Activated naive CD4-positive, alpha-beta T cell treated with anti-CD3 and anti-CD28 coated beads for 36 hours (primary cell): ENCODE results near the gene GPR37. TPM values are rescaled to one million over a fixed set of nuclear protein-coding genes. Genes with fewer than 3 reads are reported as not detected.

Experiments used
- CTCF ChIA-PET: fragments of 350-600 bp; sonication (Branson Sonifier 250); formaldehyde crosslinking; loops from one replicate; lab custom pipeline; 2021; ENCODE audit warnings: antibody characterized with exemption; lab: Charles Lee
- DNase-seq: peaks from one replicate; pipeline ENCODE4 v3.0.0-alpha.2; 2020
- H3K27ac Mint-ChIP-seq: one replicate; pipeline ENCODE4 v1.8.0; 2021; ENCODE audit warnings: mild to moderate bottlenecking, mixed read lengths
- H3K27me3 Mint-ChIP-seq: one replicate; pipeline ENCODE4 v1.8.0; 2021; ENCODE audit warnings: low read depth, mixed read lengths
- H3K36me3 Mint-ChIP-seq: one replicate; pipeline ENCODE4 v1.8.0; 2021; ENCODE audit warnings: low read depth, mixed read lengths
- H3K4me1 Mint-ChIP-seq: one replicate; pipeline ENCODE4 v1.8.0; 2021; ENCODE audit warnings: low read depth, mixed read lengths
- H3K4me3 Mint-ChIP-seq: one replicate; pipeline ENCODE4 v1.8.0; 2021; ENCODE audit warnings: mild to moderate bottlenecking, moderate library complexity, mixed read lengths
- H3K9me3 Mint-ChIP-seq: one replicate; pipeline ENCODE4 v1.8.0; 2021; ENCODE audit warnings: mixed read lengths
- intact Hi-C: fragments of 100-400 bp; cut with micrococcal nuclease; formaldehyde crosslinking; loops from one replicate; pipeline ENCODE4 v1.15.1; 2023
- total RNA-seq, 2 experiments: library from RNA; stranded (reverse); gene quantifications; one replicate each; pipeline ENCODE4 v1.2.3, GENCODE V29; 2021

GPR37 gene
- total RNA-seq, 2 experiments from 2014 or later = not detected

DNA sequence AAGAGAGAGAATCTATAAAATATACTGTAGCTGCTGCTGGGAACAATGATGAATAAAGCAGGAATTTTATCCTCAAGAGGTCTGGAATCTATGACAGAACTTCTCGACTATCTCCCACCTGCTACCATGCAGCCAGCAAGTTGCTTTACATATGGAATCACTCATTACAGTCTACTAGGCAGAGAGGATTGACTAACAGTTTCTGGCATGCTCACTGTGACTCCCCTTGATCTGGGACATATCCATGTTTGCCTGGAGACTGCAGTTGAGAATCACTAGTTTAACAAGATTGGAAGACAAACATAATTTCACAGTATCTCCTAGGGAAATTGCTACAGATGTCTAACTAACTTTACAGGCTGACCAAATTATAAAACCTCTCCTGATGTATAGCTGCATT is 13.3 kb downstream of the GPR37 start:
- H3K27ac Mint-ChIP-seq = no peak overlapping the region
- intact Hi-C loops = no loop called here
- CTCF ChIA-PET = no interaction called here
- H3K36me3 Mint-ChIP-seq = no peaks in the 10 kb centered on the region
- no peak for DNase-seq
- peaks cover 11% of the 10 kb centered on the region for H3K27me3 Mint-ChIP-seq
- no peak overlapping the region for H3K4me3 Mint-ChIP-seq
- no peaks in the 10 kb centered on the region for H3K9me3 Mint-ChIP-seq
- H3K4me1 Mint-ChIP-seq = no peaks in the 10 kb centered on the region

DNA sequence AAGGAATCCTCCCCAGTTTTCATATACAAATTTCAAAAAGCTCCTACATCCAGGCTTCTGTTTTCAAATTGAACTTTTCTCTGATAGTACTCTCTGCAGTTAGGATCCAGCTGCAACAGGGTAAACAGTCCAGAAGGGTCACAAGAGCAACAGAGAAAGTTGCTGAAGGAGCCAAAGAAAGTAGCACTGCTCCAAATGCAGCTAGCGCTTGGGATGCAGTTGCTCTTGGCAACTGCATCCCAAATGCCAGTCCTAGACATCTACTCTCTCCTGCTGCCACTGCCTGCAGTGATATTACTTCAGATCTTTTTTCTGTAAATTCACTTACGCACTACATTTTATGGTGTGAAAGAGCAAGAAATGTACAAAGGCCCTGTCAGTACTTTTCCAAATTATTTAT is 14.6 kb downstream of the GPR37 start:
- Mint-ChIP-seq H3K27ac (no peak overlapping the region), H3K36me3 (no peaks in the 10 kb centered on the region), H3K4me3 (no peak overlapping the region), H3K27me3 (peaks cover 7% of the 10 kb centered on the region), H3K9me3 (no peaks in the 10 kb centered on the region), H3K4me1 (no peaks in the 10 kb centered on the region)
- intact Hi-C loops = no loop called here
- CTCF ChIA-PET = no interaction called here
- no peak for DNase-seq

DNA sequence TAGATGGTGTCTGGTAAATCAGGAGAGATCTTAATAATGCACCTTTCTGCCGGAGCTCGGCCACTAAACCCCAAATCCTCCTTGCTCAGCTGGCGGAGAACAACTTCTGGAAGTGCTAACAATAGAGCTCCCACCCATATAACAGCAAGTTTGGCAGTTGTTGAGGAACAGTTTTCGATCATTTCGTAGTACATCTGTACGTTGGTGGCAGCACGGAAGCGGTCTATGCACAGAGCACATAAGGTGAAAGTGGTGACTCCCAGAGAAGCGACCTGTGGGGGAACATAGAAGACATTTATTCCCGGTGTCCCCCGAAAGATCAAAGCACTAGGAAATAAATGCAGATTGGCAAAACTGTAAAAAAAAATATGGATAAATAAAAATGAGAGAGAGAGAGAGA is 18.5 kb downstream of the GPR37 start:
- CTCF ChIA-PET = no interaction called here
- no peak for DNase-seq
- intact Hi-C loops = no loop called here
- Mint-ChIP-seq H3K4me1 (no peaks in the 10 kb centered on the region), H3K27ac (no peak overlapping the region), H3K27me3 (peaks cover 10% of the 10 kb centered on the region), H3K4me3 (no peak overlapping the region), H3K9me3 (no peaks in the 10 kb centered on the region), H3K36me3 (no peaks in the 10 kb centered on the region)

DNA sequence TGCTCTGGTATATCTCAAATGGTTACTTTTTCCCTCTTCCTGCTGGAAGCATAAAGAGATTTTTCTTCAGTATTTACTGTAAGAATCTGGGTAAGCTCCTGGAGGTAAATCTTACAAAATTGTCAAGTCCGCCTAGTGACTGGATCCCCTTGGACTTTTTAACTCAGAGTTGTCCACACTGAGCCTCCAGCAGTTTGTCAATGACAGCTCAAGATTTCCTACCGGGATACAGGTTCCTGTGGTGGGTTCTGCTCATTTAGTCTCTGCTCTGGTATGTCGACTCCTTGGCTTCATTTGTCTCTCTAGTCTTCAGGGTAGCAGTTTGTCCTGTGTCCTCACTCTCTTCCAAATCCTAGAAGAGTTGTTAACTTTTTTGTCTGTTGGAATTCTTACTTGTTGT is 27.0 kb downstream of the GPR37 start:
- DNase-seq = no peak
- Mint-ChIP-seq H3K9me3 (no peaks in the 10 kb centered on the region), H3K4me3 (no peak overlapping the region), H3K27me3 (peaks cover 4% of the 10 kb centered on the region), H3K27ac (no peak overlapping the region), H3K4me1 (no peaks in the 10 kb centered on the region), H3K36me3 (no peaks in the 10 kb centered on the region)
- CTCF ChIA-PET = no interaction called here
- intact Hi-C loops = no loop called here

DNA sequence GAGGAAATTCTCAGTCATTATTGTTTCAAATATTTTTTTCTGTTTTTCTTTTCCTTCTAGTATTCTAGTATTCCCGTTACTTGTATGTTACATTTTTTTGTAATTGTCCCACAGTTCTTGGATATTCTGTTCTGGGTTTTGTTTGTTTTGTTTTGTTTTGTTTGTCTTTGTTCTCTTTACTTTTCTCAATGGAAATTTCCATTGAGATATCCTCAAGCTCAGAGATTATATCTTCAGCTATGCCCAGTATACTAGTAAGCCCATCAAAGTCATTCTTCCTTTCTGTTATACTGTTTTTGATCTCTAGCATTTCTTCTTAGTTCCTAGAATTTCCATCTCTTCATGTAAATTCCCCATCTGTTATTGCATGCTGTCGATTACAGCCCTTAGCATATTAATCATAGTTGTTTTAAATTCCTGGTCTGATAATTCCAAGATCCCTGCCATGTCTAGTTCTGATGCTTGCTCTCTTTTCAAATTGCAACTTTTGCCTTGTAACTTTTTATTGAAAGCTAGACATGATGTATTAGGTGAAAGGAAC is 27.8 kb downstream of the GPR37 start:
- H3K4me1 Mint-ChIP-seq = no peaks in the 10 kb centered on the region
- DNase-seq = no peak
- H3K27ac Mint-ChIP-seq = no peak overlapping the region
- H3K36me3 Mint-ChIP-seq = no peaks in the 10 kb centered on the region
- H3K27me3 Mint-ChIP-seq = peaks cover 4% of the 10 kb centered on the region
- H3K4me3 Mint-ChIP-seq = no peak overlapping the region
- no peaks in the 10 kb centered on the region for H3K9me3 Mint-ChIP-seq
- CTCF ChIA-PET = no interaction called here
- intact Hi-C loops = no loop called here

DNA sequence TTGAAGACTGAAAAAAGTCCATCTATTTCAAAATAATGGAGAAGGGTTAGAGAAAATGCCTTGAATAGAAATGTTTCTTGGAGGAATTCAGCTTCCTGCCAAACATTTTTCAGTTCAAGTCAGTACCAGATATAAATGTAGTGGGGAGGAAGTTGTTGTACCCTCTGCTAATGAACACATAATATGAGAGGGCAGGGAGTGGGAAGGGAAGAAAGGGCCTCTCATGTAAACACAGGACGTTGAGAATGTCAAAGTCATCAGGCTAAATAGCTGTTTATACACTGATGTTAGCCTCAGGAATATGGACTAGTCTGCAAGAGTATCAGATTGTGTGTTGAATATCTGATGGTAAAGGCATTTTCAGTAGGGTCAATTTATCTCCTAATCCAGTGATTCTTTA is 37.0 kb downstream of the GPR37 start:
- Mint-ChIP-seq H3K27me3 (no peaks in the 10 kb centered on the region), H3K4me3 (no peak overlapping the region), H3K27ac (no peak overlapping the region), H3K4me1 (no peaks in the 10 kb centered on the region), H3K36me3 (no peaks in the 10 kb centered on the region), H3K9me3 (no peaks in the 10 kb centered on the region)
- DNase-seq = no peak
- CTCF ChIA-PET = no interaction called here
- intact Hi-C loops = no loop called here

DNA sequence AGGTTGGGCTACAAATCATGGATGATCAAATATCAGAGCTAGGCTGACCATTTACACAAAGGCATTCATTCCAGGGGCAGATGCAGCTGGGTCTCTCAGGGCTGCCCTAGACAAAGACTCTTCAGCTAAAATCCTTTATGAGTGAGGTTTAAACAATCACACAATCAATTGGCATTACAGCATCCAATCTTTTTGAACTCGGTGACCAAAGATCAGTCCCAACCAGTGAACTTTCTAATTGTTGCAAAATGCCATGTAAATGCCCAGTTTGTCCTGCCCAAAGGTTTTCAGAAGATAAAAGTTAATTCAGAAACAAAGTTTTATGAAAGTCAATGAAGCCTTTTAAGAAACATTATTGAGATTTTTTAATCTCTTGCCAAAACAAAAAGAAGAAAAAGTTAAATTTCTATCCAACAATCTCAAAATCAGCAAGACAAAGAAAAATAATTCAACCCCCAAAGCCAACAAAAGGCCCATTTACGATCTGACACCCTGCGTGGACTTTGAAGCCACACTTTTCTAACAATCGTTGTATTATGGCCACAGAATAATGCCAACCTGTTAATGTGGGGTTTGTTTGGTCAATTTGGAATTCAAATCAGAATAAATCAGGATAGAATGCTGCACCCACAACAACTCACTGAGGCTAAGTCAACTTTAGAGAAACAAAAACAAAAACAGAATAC is 40.9 kb downstream of the GPR37 start:
- CTCF ChIA-PET = no interaction called here
- DNase-seq = no peak
- no peak overlapping the region for H3K4me3 Mint-ChIP-seq
- intact Hi-C loops = no loop called here
- H3K27me3 Mint-ChIP-seq = no peaks in the 10 kb centered on the region
- no peaks in the 10 kb centered on the region for H3K36me3 Mint-ChIP-seq
- no peaks in the 10 kb centered on the region for H3K9me3 Mint-ChIP-seq
- H3K27ac Mint-ChIP-seq = no peak overlapping the region
- H3K4me1 Mint-ChIP-seq = no peaks in the 10 kb centered on the region

DNA sequence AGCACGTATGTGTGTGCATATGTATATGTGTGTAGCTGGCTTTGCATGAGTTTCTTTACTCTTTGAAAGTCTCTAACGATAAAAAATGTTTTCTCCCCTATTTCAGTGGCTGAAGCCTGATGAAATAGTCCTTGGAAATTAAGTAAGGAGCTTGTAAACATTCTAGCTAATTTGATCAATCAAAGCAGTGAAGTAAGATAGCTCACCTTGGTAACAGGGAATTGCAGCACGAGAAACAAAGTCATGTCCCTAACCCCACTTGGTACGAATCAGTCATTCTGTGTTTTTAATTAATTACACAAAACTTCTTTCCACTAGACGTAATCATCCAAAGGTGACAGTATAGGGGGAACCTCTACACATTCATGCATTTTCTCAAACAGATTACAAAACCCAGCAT is 41.5 kb downstream of the GPR37 start:
- intact Hi-C loops = no loop called here
- H3K4me1 Mint-ChIP-seq = no peaks in the 10 kb centered on the region
- H3K27me3 Mint-ChIP-seq = no peaks in the 10 kb centered on the region
- no peaks in the 10 kb centered on the region for H3K9me3 Mint-ChIP-seq
- no peak overlapping the region for H3K4me3 Mint-ChIP-seq
- no peak for DNase-seq
- H3K27ac Mint-ChIP-seq = no peak overlapping the region
- no peaks in the 10 kb centered on the region for H3K36me3 Mint-ChIP-seq
- CTCF ChIA-PET = no interaction called here

DNA sequence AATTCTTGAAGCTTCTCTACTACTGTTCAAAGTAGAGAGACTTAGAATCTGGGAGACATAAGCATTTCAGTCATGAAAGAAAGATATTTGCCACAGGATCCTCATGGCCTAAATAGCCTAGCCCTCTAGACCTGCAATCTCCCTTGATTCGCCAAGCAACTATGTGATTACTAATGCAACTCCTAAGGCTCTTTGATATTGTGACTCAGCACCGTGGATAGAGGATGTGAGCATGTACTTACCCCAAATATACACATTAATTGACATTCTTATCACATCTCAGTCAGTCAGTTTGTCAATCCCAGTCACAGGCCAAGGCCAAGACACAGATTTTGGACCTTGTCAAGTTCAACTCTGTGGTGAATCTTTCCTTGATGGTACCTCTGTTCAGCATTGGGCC is 42.6 kb downstream of the GPR37 start:
- no peak for DNase-seq
- H3K36me3 Mint-ChIP-seq = no peaks in the 10 kb centered on the region
- no peaks in the 10 kb centered on the region for H3K27me3 Mint-ChIP-seq
- no peak overlapping the region for H3K4me3 Mint-ChIP-seq
- CTCF ChIA-PET = no interaction called here
- no peak overlapping the region for H3K27ac Mint-ChIP-seq
- intact Hi-C loops = no loop called here
- H3K9me3 Mint-ChIP-seq = no peaks in the 10 kb centered on the region
- no peaks in the 10 kb centered on the region for H3K4me1 Mint-ChIP-seq

DNA sequence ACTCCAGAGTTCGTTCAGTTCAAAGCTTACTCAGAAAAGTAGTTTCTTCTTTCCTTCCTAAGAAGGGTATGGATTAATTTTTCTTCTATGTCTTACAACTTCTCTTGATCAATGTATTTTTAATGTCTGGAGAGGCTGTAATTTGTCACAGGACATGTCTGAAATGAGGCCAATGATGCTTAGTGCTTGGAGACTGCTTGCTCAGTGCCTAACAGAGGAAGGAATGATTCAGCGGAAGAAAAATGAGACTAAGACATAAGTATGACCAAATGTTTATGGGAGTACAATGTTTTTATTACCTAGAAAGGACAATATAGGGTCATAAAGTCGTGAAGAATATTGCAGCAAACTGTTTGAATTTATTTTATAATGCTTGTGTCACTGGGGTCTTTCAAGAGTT is 43.3 kb downstream of the GPR37 start:
- no peak overlapping the region for H3K27ac Mint-ChIP-seq
- no peak overlapping the region for H3K4me3 Mint-ChIP-seq
- no peak for DNase-seq
- H3K27me3 Mint-ChIP-seq = no peaks in the 10 kb centered on the region
- no peaks in the 10 kb centered on the region for H3K9me3 Mint-ChIP-seq
- H3K4me1 Mint-ChIP-seq = no peaks in the 10 kb centered on the region
- CTCF ChIA-PET = no interaction called here
- no peaks in the 10 kb centered on the region for H3K36me3 Mint-ChIP-seq
- intact Hi-C loops = no loop called here

DNA sequence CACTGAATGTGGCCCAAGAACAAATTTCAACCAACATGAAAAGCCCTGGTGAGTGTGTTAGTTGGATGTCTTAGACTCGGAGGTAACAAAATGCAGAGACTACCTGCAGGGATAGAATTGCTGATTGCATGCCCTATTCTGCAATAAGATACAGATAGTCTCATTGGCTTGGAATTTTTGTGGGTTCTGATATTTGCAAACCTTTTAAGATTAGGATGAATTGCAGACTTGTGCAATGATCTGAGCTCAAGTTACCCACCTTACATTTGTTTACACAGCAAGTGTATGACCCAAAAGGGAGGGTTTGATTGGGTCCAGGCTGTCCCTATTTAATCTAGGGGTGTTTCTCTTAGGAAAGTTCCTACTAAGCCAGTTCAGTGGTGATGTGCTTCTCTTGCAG is 45.4 kb downstream of the GPR37 start:
- CTCF ChIA-PET = no interaction called here
- Mint-ChIP-seq H3K9me3 (peaks cover 6% of the 10 kb centered on the region), H3K27ac (no peak overlapping the region), H3K4me1 (no peaks in the 10 kb centered on the region), H3K27me3 (no peaks in the 10 kb centered on the region), H3K36me3 (peaks cover 1% of the 10 kb centered on the region), H3K4me3 (no peak overlapping the region)
- DNase-seq = no peak
- intact Hi-C loops = no loop called here

DNA sequence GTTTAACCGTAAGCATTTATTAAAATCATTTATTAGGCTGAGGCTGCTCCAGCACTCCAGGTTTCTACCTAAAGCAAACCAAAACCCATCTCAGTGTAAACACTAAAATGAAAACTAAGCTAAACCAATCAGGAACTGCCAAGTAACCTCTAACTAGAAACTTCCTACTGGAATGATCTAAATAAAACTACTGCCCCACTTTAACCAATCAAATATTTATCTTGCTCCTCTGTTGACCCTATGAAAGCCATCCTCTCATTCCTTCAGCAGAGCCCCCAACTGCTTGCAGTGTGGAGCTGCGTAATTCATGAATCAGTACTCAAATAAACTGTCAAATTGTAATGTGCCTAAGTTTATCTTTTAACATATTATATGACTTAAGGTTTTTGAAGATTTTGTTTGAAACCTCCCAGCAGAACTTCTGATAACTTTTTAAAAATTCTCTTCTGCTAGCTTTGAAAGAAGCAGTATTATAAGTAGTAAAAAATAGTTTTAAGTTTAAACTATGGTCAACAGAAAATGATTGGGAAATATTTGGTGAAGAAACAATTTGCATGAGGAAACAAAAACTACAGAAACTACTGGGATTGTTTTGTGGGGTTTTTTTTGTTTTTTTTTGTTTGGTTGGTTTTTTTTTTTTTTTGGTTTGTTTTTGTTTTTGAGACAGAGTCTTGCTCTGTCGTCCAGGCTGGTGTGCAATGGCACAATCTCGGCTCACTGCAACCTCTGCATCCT is 47.4 kb downstream of the GPR37 start:
- Mint-ChIP-seq H3K4me3 (no peak overlapping the region), H3K4me1 (no peaks in the 10 kb centered on the region), H3K27ac (no peak overlapping the region), H3K9me3 (peaks cover 6% of the 10 kb centered on the region), H3K36me3 (peaks cover 1% of the 10 kb centered on the region), H3K27me3 (peaks cover under 1% of the 10 kb centered on the region)
- CTCF ChIA-PET = no interaction called here
- DNase-seq = no peak
- intact Hi-C loops = no loop called here

DNA sequence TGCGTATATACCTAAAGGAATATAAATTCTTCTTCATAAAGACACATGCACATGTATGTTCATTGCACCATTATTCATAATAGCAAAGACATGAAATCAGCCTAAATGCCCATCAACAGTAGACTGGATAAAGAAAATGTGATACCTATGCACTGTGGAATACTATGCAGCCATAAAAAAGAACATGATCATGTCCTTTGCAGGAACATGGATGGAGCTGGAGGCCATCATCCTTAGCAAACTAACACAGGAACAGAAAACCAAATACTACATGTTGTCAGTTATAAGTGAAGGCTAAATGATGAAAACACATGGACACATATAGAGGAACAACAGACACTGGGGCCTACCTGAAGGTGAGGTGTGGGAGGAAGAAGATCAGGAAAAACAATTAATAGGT is 48.7 kb downstream of the GPR37 start:
- Mint-ChIP-seq H3K9me3 (peaks cover 6% of the 10 kb centered on the region), H3K27me3 (peaks cover 5% of the 10 kb centered on the region), H3K36me3 (peaks cover 1% of the 10 kb centered on the region), H3K4me3 (no peak overlapping the region), H3K4me1 (no peaks in the 10 kb centered on the region), H3K27ac (no peak overlapping the region)
- intact Hi-C loops = no loop called here
- DNase-seq = no peak
- CTCF ChIA-PET = no interaction called here
